Karpas-422 (cell line): ENCODE data around the gene SLC25A4. TPM values are rescaled to one million over a fixed set of nuclear protein-coding genes. Genes with fewer than 3 reads are reported as not detected.

Experiments
- DNase-seq: peaks from one replicate; pipeline ENCODE4 v3.0.0-alpha.2; 2015
- H2AFZ ChIP-seq: fragments of 200-600 bp; sonication (generic); 2 replicates; pipeline ENCODE4 v1.6.1; 2014; ENCODE audit warnings: antibody characterized with exemption, low read length, mixed read lengths
- H3K27ac ChIP-seq: fragments of 200-600 bp; sonication (generic); 2 replicates; pipeline ENCODE4 v1.5.1; 2014; ENCODE audit warnings: mild to moderate bottlenecking, low read length, moderate library complexity
- H3K27me3 ChIP-seq: fragments of 200-600 bp; sonication (generic); 2 replicates; pipeline ENCODE4 v1.6.1; 2014; ENCODE audit warnings: low read length, mixed read lengths
- H3K36me3 ChIP-seq: fragments of 200-600 bp; sonication (generic); 2 replicates; pipeline ENCODE4 v1.6.1; 2014; ENCODE audit warnings: low read length, mixed read lengths; ENCODE audit not compliant: insufficient read depth
- H3K4me1 ChIP-seq: fragments of 200-600 bp; sonication (generic); 2 replicates; pipeline ENCODE4 v1.6.1; 2014; ENCODE audit warnings: mild to moderate bottlenecking, low read length, mixed read lengths
- H3K4me2 ChIP-seq: fragments of 200-600 bp; sonication (generic); 2 replicates; pipeline ENCODE4 v1.6.1; 2014; ENCODE audit warnings: low read length, low read depth, mild to moderate bottlenecking; ENCODE audit not compliant: poor library complexity, severe bottlenecking
- H3K4me3 ChIP-seq: fragments of 200-600 bp; sonication (generic); 2 replicates; pipeline ENCODE4 v1.5.1; 2014; ENCODE audit warnings: mild to moderate bottlenecking, antibody characterized with exemption, low read length, mixed read lengths
- H3K79me2 ChIP-seq: fragments of 200-600 bp; sonication (generic); 2 replicates; pipeline ENCODE4 v1.6.1; 2014; ENCODE audit warnings: mild to moderate bottlenecking, low read length, mixed read lengths
- H3K9ac ChIP-seq: fragments of 200-600 bp; sonication (generic); 2 replicates; pipeline ENCODE4 v1.6.0; 2014; ENCODE audit warnings: low read length
- H3K9me2 ChIP-seq: fragments of 200-600 bp; sonication (generic), shearing (Covaris generic); replicated peaks from 2 replicates; pipeline ENCODE4 v1.6.0; 2014; ENCODE audit warnings: mild to moderate bottlenecking, low read length, moderate library complexity; ENCODE audit not compliant: insufficient read depth
- H3K9me3 ChIP-seq: fragments of 300-700, 200-600 bp; sonication (generic); 2 replicates; pipeline ENCODE4 v1.6.1; 2014; ENCODE audit warnings: low read length, mixed read lengths
- H4K20me1 ChIP-seq: fragments of 200-600 bp; sonication (generic); 2 replicates; pipeline ENCODE4 v1.6.1; 2014; ENCODE audit warnings: mild to moderate bottlenecking, antibody characterized with exemption, low read length, low read depth; ENCODE audit not compliant: insufficient read depth
- total RNA-seq: library from RNA; depleted of rRNA; stranded (reverse); fragments of >200 nt; shearing (Covaris generic); gene quantifications from 2 replicates; pipeline ENCODE4 v1.2.3, GENCODE V29; 2014; ENCODE audit warnings: low replicate concordance

Gene SLC25A4
- total RNA-seq, 1 experiment from 2014 or later: 19.5 TPM

- no peak for DNase-seq
- 0 out of 2 replicates have a peak overlapping the region, but pooled peaks have one; percentile 22 for H3K27ac ChIP-seq
Observed at GRCh38 chr4:185171373-185172071, 28.5 kb downstream of the SLC25A4 start.

DNA sequence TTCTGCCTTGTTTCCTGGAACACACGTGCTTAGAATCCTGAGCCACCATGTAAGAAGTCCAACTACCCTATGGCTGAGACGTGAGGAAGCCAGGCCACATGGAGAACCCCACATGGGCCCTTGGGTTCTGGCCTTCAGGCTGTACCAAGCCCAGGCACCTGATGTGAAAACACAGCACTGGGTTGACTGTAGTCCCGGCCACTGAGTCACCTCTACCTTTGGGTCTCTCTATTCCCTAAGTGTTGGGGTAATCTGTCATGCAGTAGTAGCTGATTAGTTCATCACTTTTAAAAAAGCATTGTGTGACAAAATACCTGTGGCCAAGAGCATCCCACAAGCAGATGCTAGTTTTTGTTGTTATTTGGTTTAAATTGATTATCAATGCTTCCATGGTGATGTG lies 36.4 kb downstream of the SLC25A4 start:
- no peaks in the 10 kb centered on the region for H3K4me1 ChIP-seq
- no peak for DNase-seq
- no peak overlapping the region for H3K9ac ChIP-seq
- H4K20me1 ChIP-seq: no peaks in the 10 kb centered on the region
- H3K27ac ChIP-seq: no peak overlapping the region
- H2AFZ ChIP-seq: no peak overlapping the region
- H3K4me3 ChIP-seq: no peak overlapping the region
- H3K79me2 ChIP-seq: peaks cover 70% of the 10 kb centered on the region
- no peaks in the 10 kb centered on the region for H3K9me2 ChIP-seq
- H3K27me3 ChIP-seq: no peaks in the 10 kb centered on the region
- no peaks in the 10 kb centered on the region; the same call in 1 of the 2 replicates for H3K36me3 ChIP-seq
- no peaks in the 10 kb centered on the region for H3K9me3 ChIP-seq
- H3K4me2 ChIP-seq: no peak overlapping the region

More at GRCh38 chr4:185171373-185172071, 28.5 kb downstream of the SLC25A4 start:
- H3K9me3 ChIP-seq: no peaks in the 10 kb centered on the region
- H3K4me3 ChIP-seq: no peak overlapping the region
- no peaks in the 10 kb centered on the region for H3K27me3 ChIP-seq
- no peaks in the 10 kb centered on the region for H3K9me2 ChIP-seq
- no peak overlapping the region for H2AFZ ChIP-seq
- H3K9ac ChIP-seq: no peak overlapping the region
- peaks cover 41% of the 10 kb centered on the region for H3K79me2 ChIP-seq
- H3K4me2 ChIP-seq: no peak overlapping the region
- H4K20me1 ChIP-seq: no peaks in the 10 kb centered on the region
- peaks cover 5% of the 10 kb centered on the region for H3K4me1 ChIP-seq
- H3K36me3 ChIP-seq: peaks cover 10% of the 10 kb centered on the region

- Histone ChIP-seq H3K4me3 (no peak overlapping the region), H4K20me1 (no peaks in the 10 kb centered on the region), H3K9me2 (no peaks in the 10 kb centered on the region), H3K36me3 (no peaks in the 10 kb centered on the region), H3K4me1 (peaks cover 14% of the 10 kb centered on the region), H3K9ac (no peak overlapping the region), H3K27ac (no peak overlapping the region), H2AFZ (no peak overlapping the region), H3K27me3 (no peaks in the 10 kb centered on the region), H3K4me2 (no peak overlapping the region), H3K79me2 (peaks cover 81% of the 10 kb centered on the region), H3K9me3 (no peaks in the 10 kb centered on the region)
- DNase-seq: no peak
Observed at GRCh38 chr4:185182239-185182638, 39.2 kb downstream of the SLC25A4 start.

DNA sequence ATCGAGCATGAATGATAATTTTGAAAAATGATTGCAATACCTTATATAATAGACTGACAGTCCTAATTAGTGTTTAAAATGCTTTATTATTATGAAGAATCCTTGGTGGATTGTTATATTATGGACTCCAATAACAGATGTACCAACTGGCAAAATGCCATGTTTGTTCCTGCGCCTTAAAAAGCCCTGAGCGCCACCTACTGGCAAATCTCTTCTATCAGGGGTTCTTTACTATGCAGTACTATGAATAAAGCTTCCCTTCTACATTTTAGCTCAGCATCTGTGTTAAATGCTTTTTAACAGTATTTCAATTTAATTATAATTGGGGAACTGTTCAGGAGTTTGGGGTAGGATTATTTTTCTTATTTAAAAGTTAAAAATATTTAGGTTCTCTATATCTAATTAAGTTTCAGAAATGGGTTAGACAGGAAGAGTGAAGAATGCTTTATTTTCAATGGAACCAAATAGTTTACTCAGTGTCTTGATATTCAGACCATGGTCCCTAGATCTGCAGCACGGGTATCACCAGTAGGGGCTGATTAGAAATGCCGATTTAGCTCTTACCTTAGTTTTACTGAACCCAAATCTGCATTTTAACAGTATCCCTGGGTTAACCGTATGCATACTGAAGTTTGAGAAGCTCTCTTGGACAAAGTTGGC lies 40.7 kb downstream of the SLC25A4 start:
- no peaks in the 10 kb centered on the region for H3K9me3 ChIP-seq
- H3K27me3 ChIP-seq: no peaks in the 10 kb centered on the region
- H3K27ac ChIP-seq: no peak overlapping the region
- DNase-seq: peak; percentile 89
- H3K9ac ChIP-seq: no peak overlapping the region
- no peak overlapping the region for H3K4me3 ChIP-seq
- no peaks in the 10 kb centered on the region for H3K9me2 ChIP-seq
- H4K20me1 ChIP-seq: no peaks in the 10 kb centered on the region
- no peak overlapping the region for H3K4me2 ChIP-seq
- peaks cover 14% of the 10 kb centered on the region for H3K4me1 ChIP-seq
- peaks cover 84% of the 10 kb centered on the region for H3K79me2 ChIP-seq
- H2AFZ ChIP-seq: no peak overlapping the region
- H3K36me3 ChIP-seq: no peaks in the 10 kb centered on the region

GRCh38 chr4:185186769-185187168 lies 43.7 kb downstream of the SLC25A4 start:
- peaks cover 3% of the 10 kb centered on the region; the same call in 1 of the 2 replicates for H3K36me3 ChIP-seq
- no peaks in the 10 kb centered on the region for H3K9me2 ChIP-seq
- no peak overlapping the region for H3K4me2 ChIP-seq
- no peak overlapping the region for H3K27ac ChIP-seq
- H3K27me3 ChIP-seq: no peaks in the 10 kb centered on the region
- H3K9ac ChIP-seq: no peak overlapping the region
- DNase-seq: no peak
- no peak overlapping the region for H2AFZ ChIP-seq
- H3K9me3 ChIP-seq: no peaks in the 10 kb centered on the region
- H4K20me1 ChIP-seq: no peaks in the 10 kb centered on the region
- no peak overlapping the region for H3K4me3 ChIP-seq
- peaks cover 89% of the 10 kb centered on the region for H3K79me2 ChIP-seq
- H3K4me1 ChIP-seq: peaks cover 24% of the 10 kb centered on the region

GRCh38 chr4:185189606-185190305 lies 46.7 kb downstream of the SLC25A4 start:
- H3K4me1 ChIP-seq: peaks cover 31% of the 10 kb centered on the region
- H3K27ac ChIP-seq: no peak overlapping the region
- H3K4me2 ChIP-seq: no peak overlapping the region

GRCh38 chr4:185190306-185190856 lies 47.3 kb downstream of the SLC25A4 start:
- H3K9me3 ChIP-seq: no peaks in the 10 kb centered on the region
- peaks cover 82% of the 10 kb centered on the region for H3K79me2 ChIP-seq
- peaks cover 3% of the 10 kb centered on the region; the same call in 1 of the 2 replicates for H3K36me3 ChIP-seq
- DNase-seq: no peak
- H3K27ac ChIP-seq: no peak overlapping the region
- peaks cover 24% of the 10 kb centered on the region for H3K4me1 ChIP-seq
- H2AFZ ChIP-seq: no peak overlapping the region
- no peaks in the 10 kb centered on the region for H4K20me1 ChIP-seq
- H3K27me3 ChIP-seq: no peaks in the 10 kb centered on the region
- no peak overlapping the region for H3K4me3 ChIP-seq
- no peak overlapping the region for H3K9ac ChIP-seq
- H3K9me2 ChIP-seq: no peaks in the 10 kb centered on the region
- H3K4me2 ChIP-seq: no peak overlapping the region

More at GRCh38 chr4:185189606-185190305, 46.7 kb downstream of the SLC25A4 start:
- Histone ChIP-seq H2AFZ (no peak overlapping the region), H3K36me3 (peaks cover 3% of the 10 kb centered on the region; the same call in 1 of the 2 replicates), H3K4me3 (no peak overlapping the region), H3K9me2 (no peaks in the 10 kb centered on the region), H3K79me2 (peaks cover 81% of the 10 kb centered on the region), H3K27me3 (no peaks in the 10 kb centered on the region), H3K9ac (no peak overlapping the region), H4K20me1 (no peaks in the 10 kb centered on the region), H3K9me3 (no peaks in the 10 kb centered on the region)
- DNase-seq: no peak

DNA sequence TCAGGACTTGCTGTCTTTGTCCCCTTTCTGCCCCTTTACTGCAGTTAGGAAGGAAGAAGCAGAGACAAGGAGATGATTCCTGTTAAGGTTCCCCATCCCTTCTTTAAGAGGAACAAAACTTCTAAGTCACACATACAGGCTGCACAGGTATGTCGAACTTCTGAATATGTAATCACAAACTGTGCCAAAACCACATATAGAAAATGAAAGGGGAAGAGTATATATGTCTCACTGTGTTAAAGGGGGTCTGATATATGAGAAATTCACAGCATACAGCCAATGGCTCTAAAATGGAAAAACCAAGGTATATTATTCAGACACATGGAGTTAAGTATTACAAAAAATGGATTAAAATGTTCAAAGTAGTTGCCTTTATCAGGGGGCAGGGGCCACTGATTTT lies 49.0 kb downstream of the SLC25A4 start:
- H4K20me1 ChIP-seq: no peaks in the 10 kb centered on the region
- no peak for DNase-seq
- no peaks in the 10 kb centered on the region for H3K27me3 ChIP-seq
- H2AFZ ChIP-seq: no peak overlapping the region
- no peaks in the 10 kb centered on the region for H3K9me2 ChIP-seq
- no peak overlapping the region for H3K9ac ChIP-seq
- H3K36me3 ChIP-seq: peaks cover 3% of the 10 kb centered on the region; the same call in 1 of the 2 replicates
- peak overlapping the region; percentile 32 for H3K4me2 ChIP-seq
- H3K79me2 ChIP-seq: peaks cover 79% of the 10 kb centered on the region
- H3K27ac ChIP-seq: 0 out of 2 replicates have a peak overlapping the region, but pooled peaks have one; percentile 22
- peaks cover 19% of the 10 kb centered on the region for H3K4me1 ChIP-seq
- H3K9me3 ChIP-seq: no peaks in the 10 kb centered on the region
- H3K4me3 ChIP-seq: no peak overlapping the region
